HS-27A (cell line): Measurements from ENCODE around the gene RNF166.

ENCODE experiments used
- DNase-seq: peaks from one replicate; pipeline ENCODE4 v3.0.0-alpha.2; 2012; ENCODE audit warnings: low read depth, missing footprints

Gene RNF166

DNA sequence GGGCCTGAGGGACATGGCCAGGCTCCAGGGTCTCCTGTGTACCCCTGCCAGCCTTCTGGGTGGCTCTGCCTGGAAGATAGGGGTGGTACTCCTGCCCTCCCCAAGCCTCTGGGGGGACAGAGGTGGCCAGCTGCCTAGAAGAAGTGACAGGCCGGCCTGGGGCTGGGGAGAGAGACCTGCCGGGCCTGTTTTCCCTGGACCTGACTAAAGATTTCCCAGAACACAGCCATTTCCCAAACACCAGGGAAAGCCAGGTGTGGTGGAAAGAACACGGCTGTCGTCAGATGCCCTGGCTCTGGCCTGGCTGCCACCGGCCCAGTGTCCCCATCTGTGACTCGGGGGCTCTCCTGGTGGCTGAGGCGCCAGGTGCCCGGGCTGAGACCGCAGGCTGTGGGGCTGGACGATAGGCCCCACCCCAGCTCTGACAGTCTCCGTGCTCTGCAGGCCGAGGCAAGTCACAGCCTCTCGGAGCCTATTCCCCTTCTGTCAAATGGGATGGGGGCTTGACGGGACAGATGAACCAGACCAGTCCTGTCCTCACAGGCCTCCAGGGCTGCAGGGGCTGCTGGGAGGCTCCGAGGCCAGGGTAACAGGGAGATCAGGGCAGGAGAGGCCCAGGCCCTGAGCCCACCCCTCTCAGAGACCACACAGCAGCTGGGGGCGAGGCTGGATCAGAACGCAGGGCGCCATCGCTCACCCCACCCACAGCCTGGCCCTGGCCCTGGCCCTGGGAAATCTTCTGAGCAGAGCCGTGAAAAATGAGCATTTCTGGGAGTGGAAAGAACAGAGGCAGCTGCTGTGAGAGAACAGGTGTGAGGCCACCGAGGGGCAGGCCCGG is 33.1 kb upstream of the RNF166 start:
- no peak for DNase-seq

DNA sequence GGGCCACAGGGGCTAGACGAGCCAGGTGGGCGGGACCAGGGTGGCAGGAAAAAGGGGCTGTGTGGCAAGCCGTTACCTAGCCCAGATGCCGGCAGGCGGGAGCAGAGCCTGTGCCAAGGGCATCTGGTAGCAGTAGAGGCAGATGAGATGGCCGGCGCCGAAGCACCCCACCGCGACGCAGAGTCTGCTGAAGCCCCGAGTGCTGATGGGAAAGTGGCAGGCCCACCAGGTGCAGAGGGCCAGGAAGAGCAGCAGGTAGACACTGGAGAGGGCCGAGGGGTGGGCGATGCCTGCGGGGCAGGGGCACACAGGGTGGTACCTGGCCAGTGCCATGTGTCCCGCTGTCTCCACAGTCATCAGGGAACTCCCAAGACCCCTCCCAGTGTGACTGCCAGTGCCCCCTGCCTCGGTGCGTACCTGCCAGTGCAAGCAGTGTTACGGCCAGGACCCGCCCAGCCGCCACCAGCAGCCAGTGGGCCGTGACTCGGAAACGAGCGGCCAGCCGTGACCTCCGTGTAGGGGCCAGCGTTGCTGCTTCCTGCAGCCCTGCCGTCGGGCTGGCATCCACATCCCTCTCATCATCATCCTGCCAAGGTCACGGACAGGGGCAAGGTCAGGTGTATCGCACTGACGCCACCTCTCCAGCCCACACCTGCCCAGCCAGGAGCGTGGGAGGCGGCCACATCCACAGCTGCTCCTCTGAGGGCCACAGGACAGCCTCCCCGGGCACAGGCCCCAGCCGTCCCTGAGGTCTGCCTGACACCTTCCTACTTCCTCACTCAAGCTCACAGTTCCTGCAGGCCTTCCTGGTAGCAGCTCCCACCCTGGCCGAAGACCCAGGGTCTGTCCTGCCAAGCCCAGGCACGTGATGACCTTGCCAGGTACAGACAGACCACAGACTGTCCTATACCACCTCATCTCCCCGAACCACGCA is 32.2 kb upstream of the RNF166 start:
- DNase-seq, result no peak

DNA sequence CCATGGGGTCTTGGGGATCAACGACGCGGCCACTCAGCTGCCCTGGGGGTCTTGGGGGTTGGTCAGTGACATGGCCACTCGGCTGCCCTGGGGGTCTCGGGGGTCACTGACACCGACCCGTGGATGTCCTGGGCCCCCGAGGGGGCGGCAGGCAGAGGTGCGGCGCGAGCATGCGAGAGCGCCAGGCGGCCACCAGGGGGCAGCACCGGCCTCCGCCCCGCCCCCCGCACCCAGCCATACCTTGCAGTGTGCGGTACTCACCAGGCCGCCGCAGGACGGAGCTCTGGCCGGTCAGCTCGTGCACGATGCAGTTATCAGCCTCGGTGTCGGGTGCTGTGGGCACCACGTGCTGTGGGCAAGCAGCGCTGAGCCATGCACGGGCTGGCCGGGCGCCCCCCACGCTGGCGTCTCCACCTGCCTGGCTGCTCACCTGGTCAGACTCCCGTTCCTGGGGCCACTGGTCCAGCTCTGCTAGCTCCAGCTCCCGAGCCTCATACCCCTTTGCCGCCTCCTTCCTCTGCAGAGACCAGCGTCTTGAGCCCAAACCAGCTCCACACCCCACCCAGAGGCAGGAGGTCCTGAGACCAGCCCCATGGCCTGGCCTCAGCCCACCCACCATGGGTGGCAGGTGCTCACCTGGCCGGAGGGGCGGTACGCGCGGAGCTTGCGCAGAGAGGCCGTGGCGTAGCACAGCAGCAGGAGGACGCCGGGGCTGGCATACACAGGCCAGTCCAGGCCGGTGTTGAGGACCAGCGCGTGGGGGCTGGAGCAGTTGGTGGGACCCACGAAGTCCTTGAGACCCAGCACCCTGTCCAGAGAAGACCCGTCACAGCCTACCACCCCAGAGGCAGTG is 31.3 kb upstream of the RNF166 start:
- DNase-seq, result no peak

DNA sequence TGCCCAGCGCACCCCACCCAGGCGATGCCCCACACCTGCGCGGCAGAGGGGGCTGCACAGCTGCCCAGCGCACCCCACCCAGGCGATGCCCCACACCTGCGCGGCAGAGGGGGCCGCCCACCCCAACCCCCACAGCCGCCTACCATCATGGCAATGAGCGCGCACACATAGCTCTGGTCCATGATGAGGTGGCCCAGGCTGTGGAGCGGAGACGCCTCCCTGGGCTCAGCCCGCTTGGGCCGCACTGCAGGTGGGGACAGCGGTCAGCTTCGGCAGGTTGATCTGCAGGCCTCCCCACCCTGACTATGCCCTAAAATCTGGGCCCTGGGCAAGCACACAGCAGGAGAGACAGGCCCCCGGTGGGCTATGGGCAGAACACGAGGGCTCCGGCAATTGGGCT is 30.3 kb upstream of the RNF166 start:
- DNase-seq, result no peak

DNA sequence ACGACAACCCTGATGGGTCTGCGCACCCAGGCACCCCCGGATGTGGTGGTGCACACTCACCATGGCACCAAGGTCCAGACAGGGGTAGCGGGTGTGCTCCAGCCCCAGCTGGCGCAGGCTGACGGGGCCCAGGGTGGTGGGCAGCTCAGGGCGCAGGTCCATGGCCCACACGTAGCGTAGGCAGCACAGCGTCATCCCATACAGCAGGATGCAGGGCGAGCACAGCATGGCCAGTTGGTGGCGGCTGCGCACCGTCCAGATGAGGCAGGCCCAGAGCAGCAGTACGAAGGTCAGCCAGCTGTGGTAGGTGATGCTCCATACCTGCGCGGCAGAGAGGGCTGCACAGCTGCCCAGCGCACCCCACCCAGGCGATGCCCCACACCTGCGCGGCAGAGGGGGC is 29.9 kb upstream of the RNF166 start:
- DNase-seq, result no peak

DNA sequence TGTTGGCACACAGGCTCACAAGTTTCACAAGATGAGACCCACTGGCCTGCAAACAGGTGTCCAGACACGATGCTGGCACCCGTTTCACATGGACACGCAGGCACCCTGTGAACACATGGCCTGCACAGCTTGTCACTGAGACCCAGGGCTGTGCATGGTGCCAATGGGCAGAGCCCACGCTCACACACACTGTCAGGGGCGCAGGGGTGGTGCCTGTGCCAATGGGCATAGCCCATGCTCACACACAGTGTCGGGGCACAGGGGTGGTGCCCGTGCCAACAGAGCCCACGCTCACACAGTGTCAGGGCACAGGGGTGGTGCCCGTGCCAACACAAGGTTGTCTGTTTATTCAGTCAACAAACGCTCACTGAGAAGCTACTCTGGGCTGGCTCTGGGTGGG is 29.4 kb upstream of the RNF166 start:
- no peak for DNase-seq

DNA sequence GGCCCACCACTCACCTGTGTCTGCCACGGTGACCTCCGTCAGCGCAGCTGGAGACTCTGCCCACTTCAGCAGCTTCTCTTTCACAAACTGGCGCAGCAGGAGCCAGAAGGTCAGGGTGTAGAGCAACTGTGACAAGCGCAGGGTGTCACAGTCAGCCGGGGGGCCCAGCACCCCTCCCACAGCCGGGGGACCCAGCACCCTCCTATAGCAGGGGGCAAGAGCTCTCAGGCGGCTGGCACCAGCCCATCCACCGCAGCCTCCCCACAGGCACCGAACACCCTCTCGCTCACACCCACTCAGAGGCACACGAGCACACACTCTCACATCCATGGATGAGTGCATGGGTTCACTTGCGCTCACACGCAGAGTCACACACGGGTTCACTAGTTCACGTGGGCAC is 28.9 kb upstream of the RNF166 start:
- no peak for DNase-seq

DNA sequence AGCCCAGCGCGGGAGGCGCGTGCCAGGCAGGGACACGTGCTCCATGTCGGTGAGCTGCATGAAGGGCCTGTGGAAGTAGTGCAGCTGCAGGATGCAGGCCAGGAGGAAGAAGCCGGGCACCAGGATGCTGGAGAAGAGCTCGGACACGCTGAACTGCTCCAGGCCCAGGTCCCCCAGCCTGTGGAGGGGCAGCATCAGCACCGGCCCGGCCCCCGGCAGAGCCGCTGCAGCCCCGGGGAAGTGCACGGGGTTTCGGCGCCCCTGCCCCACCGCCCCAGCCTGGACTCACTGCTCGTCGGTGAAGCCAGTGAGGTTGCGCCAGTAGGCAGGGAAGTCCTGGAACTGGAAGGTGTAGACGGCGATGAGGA is 28.1 kb upstream of the RNF166 start:
- no peak for DNase-seq

DNA sequence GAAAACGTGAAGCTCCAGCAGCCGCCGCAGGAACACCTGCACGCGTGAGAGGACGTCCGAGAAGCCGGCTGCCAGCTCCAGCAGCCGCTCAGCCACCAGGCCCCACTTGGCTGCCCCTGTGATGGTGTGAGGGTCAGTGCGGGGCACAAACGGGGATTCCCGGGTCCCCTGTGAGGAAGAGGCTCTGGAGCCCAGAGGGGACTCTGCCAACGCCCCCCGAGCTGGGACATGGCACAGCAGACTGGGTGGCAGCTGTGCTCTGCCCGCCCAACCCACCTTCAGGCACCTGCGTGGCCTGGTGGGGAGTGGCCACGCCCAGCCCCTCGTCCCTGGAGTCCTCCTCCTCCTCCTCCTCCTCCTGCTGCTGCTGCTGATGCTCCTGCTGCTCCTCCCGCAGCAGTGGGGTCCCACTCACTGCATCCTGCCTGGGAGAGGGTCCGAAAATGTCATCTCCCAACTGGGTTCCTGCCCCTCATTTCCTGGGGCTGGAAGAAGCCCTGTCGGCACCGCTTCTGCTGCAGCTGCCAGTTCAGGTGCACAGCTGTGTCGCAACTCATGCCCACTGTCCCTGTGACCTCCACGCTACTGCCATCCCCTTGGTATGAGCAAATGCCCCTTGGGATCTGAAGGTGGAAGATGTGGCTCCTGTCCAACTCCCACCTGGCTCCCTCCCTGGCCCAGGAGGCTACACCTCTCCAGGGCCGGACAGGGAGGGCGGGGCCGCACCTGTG is 27.6 kb upstream of the RNF166 start:
- no peak for DNase-seq

DNA sequence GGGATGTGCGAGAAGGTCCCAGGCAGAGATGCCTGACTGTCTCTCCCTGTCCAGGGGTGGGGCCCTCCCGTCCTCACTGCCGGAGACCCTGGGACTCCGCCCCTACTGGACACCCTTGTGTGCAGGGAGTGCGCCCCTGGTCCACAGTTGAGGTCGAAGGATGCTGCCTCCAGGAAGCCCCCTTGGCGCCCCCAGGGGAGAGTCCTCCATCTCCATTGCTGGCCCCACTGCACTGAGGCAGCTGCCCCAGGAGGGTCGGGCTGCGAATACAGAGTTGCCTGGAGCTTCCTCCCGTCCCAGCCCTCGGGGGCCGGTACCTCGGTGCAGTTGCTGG is 26.7 kb upstream of the RNF166 start:
- no peak for DNase-seq

DNA sequence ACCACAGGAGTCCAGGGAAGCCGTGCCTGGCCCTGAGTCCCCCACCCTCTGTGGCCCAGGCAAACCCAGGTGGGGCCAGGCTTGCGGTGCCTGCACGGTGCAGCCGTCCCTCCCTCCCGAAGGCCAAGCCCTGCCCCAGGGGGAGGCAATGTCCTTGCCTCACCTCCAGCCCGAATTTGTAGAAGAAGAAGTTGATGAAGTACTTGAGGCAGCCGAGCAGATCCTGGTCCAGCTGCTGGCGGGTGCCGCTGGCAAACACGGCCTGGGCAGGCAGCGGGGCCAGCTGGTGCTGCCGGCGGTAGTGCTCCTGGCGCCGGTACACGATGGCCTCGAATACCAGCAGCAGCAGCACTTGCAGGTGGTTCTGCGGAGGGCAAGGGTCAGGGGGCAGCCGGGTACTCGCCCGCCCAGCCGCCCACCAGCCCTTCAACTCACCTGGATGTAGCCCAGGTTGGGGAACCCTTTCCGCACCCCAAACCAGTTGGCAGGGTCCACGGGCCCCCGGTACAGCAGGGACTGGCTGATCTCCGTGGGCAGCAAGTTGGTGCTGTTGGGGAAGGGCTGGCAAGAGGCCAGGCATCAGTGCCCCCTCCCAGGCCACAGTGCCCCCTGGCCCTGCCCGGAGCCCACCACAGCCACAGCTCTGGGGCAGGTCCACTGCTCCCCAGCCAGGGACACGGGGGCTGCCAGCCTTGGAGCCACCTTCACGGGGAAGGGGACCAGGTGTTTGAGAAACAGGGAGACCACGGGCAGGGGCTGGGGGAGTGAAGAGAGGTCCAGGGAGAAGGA is 26.2 kb upstream of the RNF166 start:
- DNase-seq, result no peak

DNA sequence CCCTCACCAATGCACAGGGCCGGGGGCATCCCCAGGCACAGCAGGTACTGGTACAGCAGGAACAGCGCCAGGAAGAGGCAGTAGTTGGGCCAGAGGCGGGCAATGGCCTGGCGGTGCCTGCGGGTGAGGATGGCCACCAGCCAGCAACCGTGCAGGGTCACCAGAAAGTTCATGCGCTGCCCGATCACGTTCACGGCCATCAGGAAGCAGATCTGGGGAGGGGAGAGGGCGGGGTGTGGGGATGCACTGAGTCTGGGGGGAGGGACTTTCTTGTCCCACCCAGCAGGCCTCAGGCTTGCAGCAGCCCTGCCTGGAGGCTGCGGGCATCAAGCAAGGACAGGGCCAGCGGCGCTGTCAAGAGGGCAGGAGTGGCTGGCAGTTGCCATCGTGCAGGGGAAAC is 25.5 kb upstream of the RNF166 start:
- DNase-seq, result no peak

DNA sequence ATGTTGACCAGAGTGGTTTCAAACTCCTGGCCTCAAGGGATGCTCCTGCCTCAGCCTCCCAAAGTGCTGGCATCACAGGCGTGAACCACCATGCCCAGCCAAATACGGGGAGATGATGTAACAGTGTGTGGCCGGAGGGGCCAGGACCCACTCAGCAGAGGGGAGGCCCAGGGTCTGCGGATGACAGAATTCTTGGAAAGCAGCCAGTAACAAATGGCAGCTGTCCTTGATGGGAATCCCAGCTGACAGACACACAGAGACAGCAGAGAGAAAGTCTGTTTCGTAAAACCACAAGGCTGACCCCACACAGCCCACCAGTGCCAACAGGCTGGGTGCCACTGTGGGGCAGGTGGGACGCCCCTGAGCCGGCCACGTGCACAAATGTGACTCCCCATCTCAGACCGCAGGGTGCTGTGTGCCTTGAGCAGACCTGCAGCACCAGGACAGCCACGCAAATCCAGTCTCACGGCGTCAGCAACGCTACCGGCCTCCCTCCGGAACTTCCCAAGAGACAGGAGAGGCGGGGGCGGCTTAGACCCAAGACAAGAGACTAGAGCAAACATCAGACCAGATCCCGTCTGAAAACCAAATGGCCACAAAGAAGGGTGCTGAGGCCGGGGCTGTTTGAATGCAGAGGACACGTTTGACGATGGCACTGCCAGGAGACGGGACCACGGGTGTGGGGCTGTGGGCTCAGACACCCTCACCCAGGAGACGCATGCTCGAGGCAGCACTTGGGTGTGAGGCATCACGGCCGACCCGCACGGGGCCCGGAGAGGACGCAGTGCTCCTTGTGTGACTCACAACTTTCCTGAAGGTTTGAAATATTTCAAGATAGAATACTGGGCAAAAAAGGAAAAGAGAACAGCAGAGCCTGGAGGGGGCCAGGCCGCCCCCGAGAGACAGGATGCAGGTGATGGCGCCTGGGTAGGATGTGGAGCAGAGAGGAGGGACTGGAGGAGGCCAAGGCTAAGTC is 24.7 kb upstream of the RNF166 start:
- no peak for DNase-seq

DNA sequence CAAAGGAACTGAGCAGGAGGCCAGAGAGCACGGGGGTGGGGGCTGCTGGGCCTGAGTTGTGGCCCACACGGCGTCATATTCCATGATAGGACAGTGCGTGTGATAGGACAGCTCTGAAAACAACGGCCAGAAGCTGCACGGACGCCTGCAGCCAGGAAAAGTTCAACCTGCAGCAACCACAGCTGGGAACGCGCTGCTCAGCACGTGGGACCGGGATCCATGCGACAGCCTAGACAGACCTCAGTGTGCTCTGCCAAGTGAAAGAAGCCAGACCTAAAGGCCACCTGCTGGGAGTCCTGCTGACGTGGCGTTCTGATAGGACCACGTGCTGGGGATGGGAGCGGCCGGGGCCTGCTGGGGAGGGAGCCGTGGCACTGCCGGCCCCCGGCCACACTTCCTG is 21.7 kb upstream of the RNF166 start:
- DNase-seq, result no peak

DNA sequence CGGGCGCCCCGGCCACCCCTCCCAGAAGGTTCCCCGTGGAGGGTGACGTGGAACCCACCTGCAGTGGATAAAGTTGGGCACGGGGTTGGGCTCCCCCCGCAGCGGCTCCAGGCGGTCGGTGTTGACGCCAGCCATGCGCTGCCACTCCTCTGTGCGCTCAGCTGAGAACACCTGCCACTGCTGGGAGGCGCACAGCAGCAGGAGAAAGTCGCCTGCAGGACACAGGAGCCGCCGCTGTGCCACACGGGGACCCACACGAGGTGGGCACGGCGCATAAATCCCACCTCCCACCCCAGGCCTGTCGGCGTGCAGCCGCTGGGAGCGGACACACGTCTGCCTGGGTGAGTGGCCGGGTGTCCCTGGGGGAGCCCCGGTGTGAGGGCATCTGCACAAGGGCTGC is 20.8 kb upstream of the RNF166 start:
- DNase-seq, result no peak

DNA sequence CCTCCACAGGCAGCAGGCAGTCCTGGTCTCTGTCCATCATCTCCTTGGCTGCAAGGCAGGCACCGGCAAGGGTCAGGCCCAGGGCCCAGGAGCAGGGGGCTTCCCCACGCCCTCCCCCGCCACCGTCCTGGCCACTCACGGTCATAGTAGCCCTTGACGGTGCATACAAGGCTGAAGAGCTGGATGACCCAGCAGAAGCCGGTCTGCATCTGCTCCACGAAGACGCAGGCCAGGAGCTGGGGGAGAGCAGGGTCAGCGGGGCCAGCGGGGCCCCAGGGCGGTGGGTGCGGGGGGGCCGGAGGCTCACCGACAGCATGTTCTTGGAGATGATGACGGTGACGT is 20.2 kb upstream of the RNF166 start:
- DNase-seq, result no peak

DNA sequence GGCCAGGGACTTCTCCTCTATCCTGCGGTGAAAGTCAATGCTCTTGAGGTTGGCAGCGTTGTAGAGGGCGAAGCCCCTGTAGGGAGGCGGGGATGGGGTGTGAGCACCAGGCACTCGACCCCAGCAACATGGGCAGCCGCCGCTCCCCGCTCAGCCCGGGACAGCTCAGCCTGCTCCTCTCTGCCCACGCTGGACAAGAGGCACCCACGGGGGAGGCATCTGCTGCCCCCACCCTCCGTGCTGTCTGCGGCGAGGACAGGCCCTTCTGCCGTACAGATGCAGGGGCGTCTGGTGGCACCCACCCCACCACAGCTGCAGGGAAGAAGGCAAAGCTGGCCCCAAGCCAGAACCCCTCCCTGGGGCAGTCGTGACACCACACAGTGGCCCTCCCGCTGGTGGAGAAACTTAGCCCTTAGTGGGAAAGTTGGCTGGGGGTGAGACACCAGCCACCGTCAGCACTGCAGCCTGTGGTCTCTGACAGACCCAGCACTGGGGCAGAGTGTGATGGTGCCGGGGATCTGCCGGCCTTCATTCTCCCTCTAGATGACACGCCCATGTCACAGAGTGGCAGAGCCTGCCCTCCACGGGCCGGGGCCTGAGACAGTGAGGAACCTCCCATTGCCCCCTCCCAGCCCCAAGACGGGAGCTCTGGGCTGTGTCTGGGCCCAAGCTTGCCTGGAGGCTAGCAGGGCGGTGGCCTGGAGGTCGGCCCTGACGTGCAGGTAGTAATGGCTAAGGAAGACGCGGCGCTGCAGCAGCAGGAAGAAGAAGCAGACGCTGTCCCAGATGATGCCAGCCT is 19.6 kb upstream of the RNF166 start:
- DNase-seq, result no peak

DNA sequence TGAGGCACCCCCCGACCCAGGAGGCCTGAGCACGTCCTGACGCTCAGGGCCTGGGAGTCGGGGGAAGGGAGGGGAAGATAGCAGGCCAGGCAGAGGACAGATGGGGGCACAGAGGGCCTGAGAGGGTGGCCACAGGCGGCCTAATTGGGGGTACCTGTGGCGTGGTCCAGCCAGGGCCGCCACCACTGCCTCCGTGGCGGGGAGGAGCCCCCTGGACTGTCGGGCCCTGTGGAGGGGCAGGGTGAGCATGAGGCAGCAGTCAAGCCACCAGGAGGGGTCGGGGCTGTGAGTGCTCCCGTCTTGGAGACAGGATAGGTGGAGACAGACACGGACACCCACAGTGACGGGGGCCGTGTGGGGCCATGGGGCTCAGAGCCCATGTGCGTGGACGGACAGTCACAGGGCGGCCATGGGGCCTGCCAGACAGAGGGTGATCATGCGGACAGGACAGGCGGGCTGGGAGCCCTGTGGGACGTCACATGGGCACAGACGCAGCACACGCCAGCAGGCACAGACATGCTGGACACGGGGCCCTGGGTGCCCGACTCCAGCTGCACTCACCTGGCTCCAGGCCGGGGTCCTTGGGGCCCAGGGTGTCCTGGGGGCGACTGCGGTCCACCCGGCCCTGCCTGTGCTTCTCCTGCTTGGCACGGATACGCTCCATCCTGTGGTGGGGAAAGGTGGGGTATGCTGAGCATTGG is 18.8 kb upstream of the RNF166 start:
- DNase-seq, result no peak
